Lung (tissue), 12 donors: ENCODE measurements around the gene FLT3LG. TPM values are rescaled to one million over a fixed set of nuclear protein-coding genes. Genes with fewer than 3 reads are reported as not detected.
A peak's percentile ranks its signal among the peaks of the same experiment; 100 is the strongest.

Experiments used
- ATAC-seq: fragments of 200-7000 bp; cut with Tn5 transposase; one replicate; pipeline ENCODE4 v1.9.1; 2020; ENCODE audit warnings: moderate number of reproducible peaks; ENCODE audit not compliant: insufficient read depth, low FRiP score
- DNase-seq, 3 donors: peaks; one replicate each; pipeline ENCODE4 v3.0.0-alpha.2; 2013 to 2017
- H3K27ac ChIP-seq, 2 donors: one replicate each; pipeline ENCODE4 v1.5.1; 2013; ENCODE audit warnings: mild to moderate bottlenecking in 2 of 2, moderate library complexity in 2 of 2, control low read depth in 1 of 2, inconsistent platforms in 1 of 2, low read depth in 1 of 2, low read length in 1 of 2
- H3K27me3 ChIP-seq, 3 donors: one replicate each; pipeline ENCODE4 v1.5.1; 2013; ENCODE audit warnings: low read length in 2 of 3; ENCODE audit not compliant: control insufficient read depth in 3 of 3, insufficient read depth in 3 of 3
- H3K36me3 ChIP-seq, 4 donors: one replicate each; pipeline ENCODE4 v1.5.1; 2013; ENCODE audit warnings: low read length in 4 of 4, mild to moderate bottlenecking in 1 of 4, moderate library complexity in 1 of 4; ENCODE audit not compliant: control insufficient read depth in 4 of 4, insufficient read depth in 4 of 4
- H3K4me1 ChIP-seq, 5 donors: one replicate each; pipeline ENCODE4 v1.5.1; 2013; ENCODE audit warnings: low read length in 5 of 5, mild to moderate bottlenecking in 2 of 5, moderate library complexity in 1 of 5; ENCODE audit not compliant: control insufficient read depth in 5 of 5, insufficient read depth in 5 of 5
- H3K4me3 ChIP-seq: one replicate; pipeline ENCODE4 v1.5.1; 2013; ENCODE audit warnings: mild to moderate bottlenecking, control low read depth, moderate library complexity
- H3K9ac ChIP-seq, 2 donors: one replicate each; pipeline ENCODE4 v1.5.1; 2013; ENCODE audit warnings: low read length in 2 of 2, control low read depth in 1 of 2; ENCODE audit not compliant: insufficient read depth in 1 of 2
- H3K9me3 ChIP-seq, 4 donors: one replicate each; pipeline ENCODE4 v1.5.1; 2013; ENCODE audit warnings: low read length in 3 of 4, mild to moderate bottlenecking in 1 of 4, moderate library complexity in 1 of 4; ENCODE audit not compliant: control insufficient read depth in 4 of 4, insufficient read depth in 3 of 4
- CTCF ChIP-seq: IDR thresholded peaks from 2 replicates; pipeline ENCODE4 v1.5.1; 2012; ENCODE audit warnings: mild to moderate bottlenecking; ENCODE audit errors: control extremely low read depth, extremely low read depth
- whole genome bisulfite sequencing, 2 donors: extraction: QIAGEN DNeasy Blood & Tissue Kit; methylation state at CpG; one replicate each; pipeline ENCODE4 v1.1.7; 2013; 5-methylcytosine and 5-hydroxymethylcytosine counted together
- polyA plus RNA-seq, 2 donors: library from polyadenylated mRNA; stranded (reverse); fragments of 200-250 nt; gene quantifications; one replicate each; pipeline ENCODE4 v1.2.1, GENCODE V29; 2013
- total RNA-seq, 2 donors: library from RNA; depleted of rRNA in 1 of 2; stranded (reverse); fragments of >200 nt in 1 of 2; gene quantifications; one replicate each; pipeline ENCODE4 v1.2.1, GENCODE V29; 2014 to 2021
- donor health status: control.
- donor health status: control.
- donor health status: Bipolar disorder and iron deficiency.
- donor health status: healthy.
- donor health status: DM: yes; HTN: yes; CAD: no.

FLT3LG gene
- total and polyA plus RNA-seq, 4 donors: 2.9 to 15.0 (median 9.2) TPM

GRCh38 chr19:49503582-49503962, 29.6 kb downstream of the FLT3LG start:
- Histone ChIP-seq H3K4me3 (no peak overlapping the region), H3K9me3 (no peaks in the 10 kb centered on the region), H3K27ac (no peak overlapping the region), H3K4me1 (peaks cover 0 to 19% (median 5%) of the 10 kb centered on the region in 5 donors), H3K36me3 (peaks cover 4 to 15% (median 8%) of the 10 kb centered on the region in 4 donors), H3K27me3 (no peaks in the 10 kb centered on the region), H3K9ac (peak overlapping the region in 1 of 2 donors; percentile 62)
- ATAC-seq: no peak
- TF ChIP-seq CTCF: no peak
- WGBS, 2 donors: 84 to 89% methylated on average over 9 of the region's 9 CpGs
- DNase-seq: no peak

- Histone ChIP-seq H3K27me3 (no peaks in the 10 kb centered on the region), H3K27ac (no peak overlapping the region), H3K9ac (no peak overlapping the region), H3K4me3 (no peak overlapping the region), H3K4me1 (peaks cover 0 to 24% (median 6%) of the 10 kb centered on the region in 5 donors), H3K36me3 (no peaks in the 10 kb centered on the region), H3K9me3 (no peaks in the 10 kb centered on the region)
- peak in 1 of 3 donors; percentile 44 for DNase-seq
- ATAC-seq: no peak
- 21 to 22% methylated on average over 8 of the region's 8 CpGs for WGBS, 2 donors
- peak; percentile 75 for TF ChIP-seq CTCF
These were observed 32.6 kb downstream of the FLT3LG start for GRCh38 chr19:49506575-49507105.

- DNase-seq (no peak), ATAC-seq (no peak)
- H3K27ac ChIP-seq: no peak overlapping the region
- peaks cover 0 to 25% (median 10%) of the 10 kb centered on the region in 5 donors for H3K4me1 ChIP-seq
- H3K9me3 ChIP-seq: no peaks in the 10 kb centered on the region
- TF ChIP-seq CTCF: no peak
- no peaks in the 10 kb centered on the region for H3K27me3 ChIP-seq
- no peak overlapping the region for H3K4me3 ChIP-seq
- H3K9ac ChIP-seq: no peak overlapping the region
- WGBS, 2 donors: 82 to 84% methylated on average over 12 of the region's 12 CpGs
- no peaks in the 10 kb centered on the region for H3K36me3 ChIP-seq
These were observed 33.9 kb downstream of the FLT3LG start for GRCh38 chr19:49507803-49508494.
